A549 (cell line): Measurements from ENCODE around the gene CSTA. TPM values are rescaled to one million over a fixed set of nuclear protein-coding genes. Genes with fewer than 3 reads are reported as not detected.
"Not testable (repeated sequence)": the region's sequence is repeated elsewhere in the genome, so short reads cannot be mapped to it uniquely, and the experiment has no call there.

ENCODE experiments used
- ATAC-seq, 2 experiments: fragments of 200-7000 bp in 1 of 2; fragments of >200 bp in 1 of 2; cut with Nextera tagmentation in 1 of 2; cut with Tn5 transposase in 1 of 2; 3 replicates each; pipeline versions ENCODE4 v1.8.0 to v1.9.1; 2018 to 2020; ENCODE audit warnings: mild to moderate bottlenecking in 1 of 2, moderate library complexity in 1 of 2
- CTCF ChIA-PET: fragments of 300-600 bp; sonication (Branson Sonifier 250); formaldehyde crosslinking; extraction: SDS; loops from one replicate; lab custom pipeline; 2021; ENCODE audit warnings: antibody characterized with exemption, inconsistent platforms; lab: Yijun Ruan, JAX
- POLR2A ChIA-PET: fragments of 350-600 bp; formaldehyde crosslinking; extraction: SDS; loops from one replicate; lab custom pipeline; 2021; ENCODE audit warnings: antibody characterized with exemption, inconsistent platforms; lab: Yijun Ruan, JAX
- DNase-seq, 2 experiments: peaks; one replicate each; pipeline versions ENCODE4 v3.0.0 to v3.0.0-alpha.2; 2011 to 2016; ENCODE audit warnings: low read depth in 1 of 2, low spot score in 1 of 2
- FAIRE-seq: peaks from 2 replicates; lab custom pipeline; 2011; peaks lifted over from hg19 to GRCh38; lab: Jason Lieb, UNC
- H3K27ac ChIP-seq, 2 experiments: fragments of >200 bp; sonication (Bioruptor Twin); formaldehyde crosslinking; 3 replicates each; pipeline ENCODE4 v1.5.1; 2016 to 2017
- H3K4me1 ChIP-seq: fragments of >200 bp; sonication (Bioruptor Twin); formaldehyde crosslinking; 3 replicates; pipeline ENCODE4 v1.6.1; 2016
- H3K4me2 ChIP-seq: fragments of >200 bp; sonication (Bioruptor Twin); formaldehyde crosslinking; 3 replicates; pipeline ENCODE4 v1.6.1; 2016
- H3K4me3 ChIP-seq: fragments of >200 bp; sonication (Bioruptor Twin); formaldehyde crosslinking; 3 replicates; pipeline ENCODE4 v1.5.1; 2016
- H3K9me3 ChIP-seq: fragments of >200 bp; sonication (Bioruptor Twin); formaldehyde crosslinking; 3 replicates; pipeline ENCODE4 v1.6.1; 2016
- CBX2 ChIP-seq: fragments of 200-600 bp; sonication (generic); IDR thresholded peaks from 2 replicates; pipeline ENCODE4 v1.6.1; 2016; ENCODE audit warnings: low read depth, mild to moderate bottlenecking, borderline replicate concordance
- CEBPB ChIP-seq, 2 experiments: fragments of >200 bp in 1 of 2; sonication (Bioruptor Twin) in 1 of 2; formaldehyde crosslinking in 1 of 2; IDR thresholded peaks; 2 replicates each; pipeline ENCODE4 v1.6.1; 2012 to 2016
- CHD2 ChIP-seq: fragments of 150-350 bp; IDR thresholded peaks from 2 replicates; pipeline ENCODE4 v1.6.1; 2014; ENCODE audit warnings: low read length; ENCODE audit not compliant: partially characterized antibody
- CHD4 ChIP-seq: fragments of 200-600 bp; sonication (generic); IDR thresholded peaks from 2 replicates; pipeline ENCODE4 v1.6.1; 2016; ENCODE audit warnings: antibody characterized with exemption, mild to moderate bottlenecking, borderline replicate concordance
- EP300 ChIP-seq, 2 experiments: fragments of >200 bp; sonication (Bioruptor Twin); formaldehyde crosslinking; IDR thresholded peaks; 2 replicates in 1 of 2; 3 replicates in 1 of 2; pipeline ENCODE4 v1.6.1; 2016 to 2017
- ESRRA ChIP-seq: fragments of 150-350 bp; IDR thresholded peaks from 2 replicates; pipeline ENCODE4 v1.6.1; 2014; ENCODE audit warnings: mild to moderate bottlenecking, low read length, borderline replicate concordance
- FOSL2 ChIP-seq, 2 experiments: fragments of 450-650 bp in 1 of 2; fragments of >200 bp in 1 of 2; sonication (Bioruptor Twin) in 1 of 2; formaldehyde crosslinking; IDR thresholded peaks; 2 replicates each; pipeline versions ENCODE4 v1.5.0 to v1.6.1; 2016 to 2020; ENCODE audit warnings: mild to moderate bottlenecking in 1 of 2, moderate library complexity in 1 of 2
- GATA3 ChIP-seq: IDR thresholded peaks from 2 replicates; pipeline ENCODE4 v1.6.1; 2012; ENCODE audit warnings: borderline replicate concordance
- JUN ChIP-seq, 2 experiments: fragments of >200 bp; sonication (Bioruptor Twin); formaldehyde crosslinking; IDR thresholded peaks; 2 replicates in 1 of 2; 3 replicates in 1 of 2; pipeline ENCODE4 v1.6.1; 2016 to 2017
- JUNB ChIP-seq: fragments of >200 bp; sonication (Bioruptor Twin); formaldehyde crosslinking; IDR thresholded peaks from 2 replicates; pipeline ENCODE4 v1.6.1; 2016
- MAFK ChIP-seq: fragments of 450-650 bp; IDR thresholded peaks from 2 replicates; pipeline ENCODE4 v1.6.1; 2014; ENCODE audit not compliant: partially characterized antibody
- MYC ChIP-seq: IDR thresholded peaks from 2 replicates; pipeline ENCODE4 v1.6.1; 2012; ENCODE audit warnings: mild to moderate bottlenecking, inconsistent platforms, low read length, improper control_type of control experiment, borderline replicate concordance
- NFE2L2 ChIP-seq: fragments of 150-350 bp; conservative IDR thresholded peaks from 2 replicates; pipeline ENCODE4 v1.6.1; 2014; ENCODE audit warnings: low read length
- RNF2 ChIP-seq: fragments of 200-600 bp; sonication (generic); IDR thresholded peaks from 2 replicates; pipeline ENCODE4 v1.6.1; 2016; ENCODE audit warnings: low read depth, mild to moderate bottlenecking, antibody characterized with exemption, moderate library complexity, borderline replicate concordance
- SMC3 ChIP-seq: fragments of >200 bp; sonication (Bioruptor Twin); formaldehyde crosslinking; IDR thresholded peaks from 3 replicates; pipeline ENCODE4 v1.6.1; 2018; ENCODE audit warnings: inconsistent platforms
- ZC3H11A ChIP-seq: fragments of 450-650 bp; IDR thresholded peaks from 2 replicates; pipeline ENCODE4 v1.6.1; 2014; ENCODE audit warnings: antibody characterized with exemption, mild to moderate bottlenecking
- WGBS: methylation state at CpG from one replicate; pipeline ENCODE4 v1.1.6; 2017; ENCODE audit errors: missing lambda C conversion rate; 5-methylcytosine and 5-hydroxymethylcytosine counted together
- polyA plus RNA-seq, 4 experiments: library from polyadenylated mRNA; depleted of rRNA in 3 of 4; stranded (reverse); fragments of >200 nt; fragmentation: RNase III in 1 of 4; extraction: RNeasy Plus Mini Kit Qiagen cat#74134 plus additional on column Dnase treatment in 1 of 4; gene quantifications; 2 replicates in 3 of 4; 3 replicates in 1 of 4; pipeline ENCODE4 v1.2.3, GENCODE V29; 2011 to 2017
- TF ChIP-seq, protein P1 (sequence below): IDR thresholded peaks from 2 replicates; pipeline ENCODE4 v1.6.1; 2012
- TF ChIP-seq, protein P2 (sequence below): IDR thresholded peaks from 2 replicates; pipeline ENCODE4 v1.6.1; 2012; ENCODE audit warnings: low read depth, borderline replicate concordance
- TF ChIP-seq, protein P3 (sequence below): fragments of 200-600 bp; sonication (generic); IDR thresholded peaks from 2 replicates; pipeline ENCODE4 v1.6.1; 2016; ENCODE audit warnings: antibody characterized with exemption, mild to moderate bottlenecking, moderate library complexity

CSTA gene
- polyA plus RNA-seq, 2 of the 4 experiments (the other 2 are of a cell fraction), result 0.41 to 7.8 TPM

DNA sequence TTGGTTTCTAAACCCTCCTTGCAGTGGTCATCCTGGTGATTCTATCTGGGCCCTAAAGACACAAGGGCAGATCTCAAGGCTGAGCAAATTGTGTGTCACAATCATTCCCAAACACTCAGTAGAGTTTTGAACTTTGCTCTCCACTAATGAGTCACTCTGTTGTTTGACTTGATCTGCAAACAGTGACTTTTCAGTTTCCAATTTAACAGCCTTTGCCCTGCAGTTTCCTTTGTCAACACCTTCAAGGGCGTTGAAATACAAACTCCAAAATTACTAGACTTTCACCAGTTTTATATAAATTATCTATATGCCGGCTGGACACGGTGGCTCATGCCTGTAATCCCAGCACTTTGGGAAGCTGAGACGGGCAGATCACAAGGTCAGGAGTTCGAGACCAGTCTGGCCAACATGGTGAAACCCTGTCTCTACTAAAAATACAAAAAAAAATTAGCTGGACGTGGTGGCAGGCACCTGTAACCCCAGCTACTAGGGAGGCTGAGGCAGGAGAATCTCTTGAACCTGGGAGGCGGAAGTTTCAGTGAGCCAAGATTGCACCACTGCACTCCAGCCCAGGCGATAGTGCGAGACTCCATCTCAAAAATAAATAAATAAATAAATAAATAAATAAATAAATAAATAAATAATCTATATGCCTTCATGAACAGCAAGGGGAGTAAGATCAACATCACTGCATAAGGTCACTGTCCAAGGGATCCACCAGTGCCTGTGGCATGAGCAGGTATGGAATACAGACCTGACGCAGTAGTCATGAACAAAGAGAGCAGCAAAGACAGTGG lies 40.7 kb downstream of the CSTA start:
- H3K4me1 ChIP-seq, result peaks cover 28% of the 10 kb centered on the region
- H3K4me2 ChIP-seq, result peak overlapping the region; percentile 69
- peak; percentile 78 to 87 for DNase-seq
- not testable (repeated sequence) for H3K9me3 ChIP-seq
- peak; percentile 88 for TF ChIP-seq JUNB
- TF ChIP-seq, protein P1, sequence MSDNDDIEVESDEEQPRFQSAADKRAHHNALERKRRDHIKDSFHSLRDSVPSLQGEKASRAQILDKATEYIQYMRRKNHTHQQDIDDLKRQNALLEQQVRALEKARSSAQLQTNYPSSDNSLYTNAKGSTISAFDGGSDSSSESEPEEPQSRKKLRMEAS, result peak; percentile 51
- TF ChIP-seq JUN (IDR thresholded peaks at IDR 0.05), result peak; percentile 43 to 67; a peak in 3 of 5 replicates
- peak; percentile 88 to 90 for TF ChIP-seq CEBPB (IDR thresholded peaks at IDR 0.05)
- TF ChIP-seq SMC3, result peak; percentile 23; the same call in 1 of the 3 replicates
- TF ChIP-seq MAFK, result peak; percentile 68
- 0 out of 2 replicates have a peak, but pooled peaks have one; percentile 14 for TF ChIP-seq NFE2L2
- peak; percentile 38; the same call in 1 of the 2 replicates for TF ChIP-seq GATA3
- peak; percentile 75; the same call in 1 of the 2 replicates for TF ChIP-seq CHD4
- TF ChIP-seq FOSL2 (IDR thresholded peaks at IDR 0.05), result peak; percentile 87
- TF ChIP-seq FOSL2 (CRISPR knock-in tag; IDR thresholded peaks at IDR 0.05), result peak; percentile 96
- peak; percentile 95 for TF ChIP-seq ESRRA
- TF ChIP-seq ZC3H11A, result peak; percentile 72
- TF ChIP-seq EP300 (IDR thresholded peaks at IDR 0.05), result peak; percentile 14 to 48; a peak in 1 of 5 replicates
- ChIA-PET POLR2A (interaction anchor here (1.0 kb wide), 2 partner anchors 19 to 27 kb away, joined by 3 to 4 read pairs; no protein-coding TSS in a partner anchor), CTCF (interaction anchor here (0.6 to 1.6 kb wide), 5 partner anchors 9 to 315 kb away, joined by 3 to 4 read pairs (median 4); partner anchors contain the start of genes MIX23 and PARP14)
- 39% methylated on average over 10 of the region's 10 CpGs for WGBS
- peak overlapping the region; percentile 64 to 83 for H3K27ac ChIP-seq
- H3K4me3 ChIP-seq, result peak overlapping the region; percentile 6; the same call in 1 of the 3 replicates
- peak; percentile 99 for ATAC-seq
- peak; percentile 86 for FAIRE-seq

DNA sequence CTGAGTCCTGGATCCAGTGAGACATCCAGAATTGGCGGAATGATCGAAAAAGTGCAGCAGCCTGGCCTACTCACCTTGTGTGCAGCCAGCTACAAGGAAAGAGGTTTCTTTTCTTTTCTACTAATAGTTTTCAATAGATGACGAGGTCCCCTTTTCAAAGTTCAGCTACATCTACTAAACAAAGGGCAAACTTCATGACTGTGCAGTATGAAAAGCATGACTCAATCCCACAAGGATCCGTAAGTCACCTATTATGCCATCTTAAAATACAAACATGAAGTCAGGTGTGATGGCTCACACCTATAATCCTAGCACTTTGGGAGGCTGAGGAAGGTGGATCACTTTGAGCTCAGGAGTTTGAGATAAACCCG lies 41.3 kb downstream of the CSTA start:
- ChIA-PET POLR2A (interaction anchor here (1.0 kb wide), 1 partner anchor 18 kb away, joined by 4 read pairs; no protein-coding TSS in a partner anchor), CTCF (interaction anchor here (0.7 to 1.6 kb wide), 3 partner anchors 10 to 27 kb away, joined by 4 read pairs; partner anchors contain the start of gene MIX23)
- no peak; a peak in 1 of 6 replicates for ATAC-seq
- H3K4me1 ChIP-seq, result peaks cover 28% of the 10 kb centered on the region
- H3K9me3 ChIP-seq, result no peaks in the 10 kb centered on the region
- H3K4me3 ChIP-seq, result peak overlapping the region; percentile 6; the same call in 1 of the 3 replicates
- H3K27ac ChIP-seq, result peak overlapping the region; percentile 64 to 83
- 64% methylated on average over 5 of the region's 5 CpGs for WGBS
- DNase-seq, result peak in 1 of 2 experiments; percentile 25
- TF ChIP-seq FOSL2 (IDR thresholded peaks at IDR 0.05) (no peak), FOSL2 (CRISPR knock-in tag; IDR thresholded peaks at IDR 0.05) (peak; percentile 42; the same call in 1 of the 2 replicates), GATA3 (no peak), MAFK (peak; percentile 49)
- TF ChIP-seq, all 56 proteins: peak for 2
- H3K4me2 ChIP-seq, result peak overlapping the region; percentile 69
- FAIRE-seq, result no peak

DNA sequence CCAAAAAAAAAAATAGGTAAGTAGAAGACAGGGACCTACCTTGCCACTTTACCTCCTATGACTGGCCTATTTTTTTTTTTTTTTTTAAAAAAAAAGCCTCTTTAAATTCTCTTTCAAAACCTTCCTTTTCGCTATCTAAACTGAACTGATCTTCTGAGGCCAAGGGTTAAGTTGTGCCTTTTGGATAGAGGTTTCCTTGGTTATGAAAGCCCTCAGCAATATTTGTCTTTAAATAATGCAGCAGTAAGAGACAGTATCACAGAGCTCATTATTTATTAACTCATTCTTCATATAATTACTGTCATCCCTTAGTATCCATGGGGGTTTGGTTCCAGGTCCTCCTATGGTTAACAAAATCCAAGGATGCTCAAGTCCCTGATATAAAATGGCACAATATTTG lies 49.0 kb downstream of the CSTA start:
- no peak overlapping the region for H3K27ac ChIP-seq

More for the DNA sequence above, 49.0 kb downstream of the CSTA start:
- no peaks in the 10 kb centered on the region for H3K4me1 ChIP-seq
- no peaks in the 10 kb centered on the region for H3K9me3 ChIP-seq
- no peak overlapping the region for H3K4me3 ChIP-seq
- TF ChIP-seq MYC (no peak), RNF2 (no peak), CBX2 (no peak), CHD2 (no peak), ZC3H11A (no peak)
- TF ChIP-seq, protein P2, sequence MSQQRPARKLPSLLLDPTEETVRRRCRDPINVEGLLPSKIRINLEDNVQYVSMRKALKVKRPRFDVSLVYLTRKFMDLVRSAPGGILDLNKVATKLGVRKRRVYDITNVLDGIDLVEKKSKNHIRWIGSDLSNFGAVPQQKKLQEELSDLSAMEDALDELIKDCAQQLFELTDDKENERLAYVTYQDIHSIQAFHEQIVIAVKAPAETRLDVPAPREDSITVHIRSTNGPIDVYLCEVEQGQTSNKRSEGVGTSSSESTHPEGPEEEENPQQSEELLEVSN, result no peak
- TF ChIP-seq, protein P3, sequence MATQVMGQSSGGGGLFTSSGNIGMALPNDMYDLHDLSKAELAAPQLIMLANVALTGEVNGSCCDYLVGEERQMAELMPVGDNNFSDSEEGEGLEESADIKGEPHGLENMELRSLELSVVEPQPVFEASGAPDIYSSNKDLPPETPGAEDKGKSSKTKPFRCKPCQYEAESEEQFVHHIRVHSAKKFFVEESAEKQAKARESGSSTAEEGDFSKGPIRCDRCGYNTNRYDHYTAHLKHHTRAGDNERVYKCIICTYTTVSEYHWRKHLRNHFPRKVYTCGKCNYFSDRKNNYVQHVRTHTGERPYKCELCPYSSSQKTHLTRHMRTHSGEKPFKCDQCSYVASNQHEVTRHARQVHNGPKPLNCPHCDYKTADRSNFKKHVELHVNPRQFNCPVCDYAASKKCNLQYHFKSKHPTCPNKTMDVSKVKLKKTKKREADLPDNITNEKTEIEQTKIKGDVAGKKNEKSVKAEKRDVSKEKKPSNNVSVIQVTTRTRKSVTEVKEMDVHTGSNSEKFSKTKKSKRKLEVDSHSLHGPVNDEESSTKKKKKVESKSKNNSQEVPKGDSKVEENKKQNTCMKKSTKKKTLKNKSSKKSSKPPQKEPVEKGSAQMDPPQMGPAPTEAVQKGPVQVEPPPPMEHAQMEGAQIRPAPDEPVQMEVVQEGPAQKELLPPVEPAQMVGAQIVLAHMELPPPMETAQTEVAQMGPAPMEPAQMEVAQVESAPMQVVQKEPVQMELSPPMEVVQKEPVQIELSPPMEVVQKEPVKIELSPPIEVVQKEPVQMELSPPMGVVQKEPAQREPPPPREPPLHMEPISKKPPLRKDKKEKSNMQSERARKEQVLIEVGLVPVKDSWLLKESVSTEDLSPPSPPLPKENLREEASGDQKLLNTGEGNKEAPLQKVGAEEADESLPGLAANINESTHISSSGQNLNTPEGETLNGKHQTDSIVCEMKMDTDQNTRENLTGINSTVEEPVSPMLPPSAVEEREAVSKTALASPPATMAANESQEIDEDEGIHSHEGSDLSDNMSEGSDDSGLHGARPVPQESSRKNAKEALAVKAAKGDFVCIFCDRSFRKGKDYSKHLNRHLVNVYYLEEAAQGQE, result no peak
- TF ChIP-seq, all 56 proteins: peak for 0
- ChIA-PET CTCF (no interaction called here), POLR2A (no interaction called here)
- H3K4me2 ChIP-seq, result no peak overlapping the region
- FAIRE-seq (no peak), ATAC-seq (no peak), DNase-seq (no peak)
- WGBS, result 90% methylated on average over 1 of the region's 1 CpG
